ENCODE measurements around the gene IL13RA1. TPM values are rescaled to one million over a fixed set of nuclear protein-coding genes. Genes with fewer than 3 reads are reported as not detected.
"Not testable (repeated sequence)": the region's sequence is repeated elsewhere in the genome, so short reads cannot be mapped to it uniquely, and the experiment has no call there.

The IL13RA1 gene
- total and polyA plus RNA-seq, 2 experiments from 2014 or later: 17.8 to 23.6 TPM

- Histone ChIP-seq H3K4me3 (no peak overlapping the region), H3K36me3 (no peaks in the 10 kb centered on the region), H3K4me1 (ENCODE audit: low read depth) (no peaks in the 10 kb centered on the region), H3K27ac (no peak overlapping the region), H3K9me3 (ENCODE audit: low read depth) (no peaks in the 10 kb centered on the region), H3K27me3 (no peaks in the 10 kb centered on the region)
- no peak for DNase-seq (ENCODE audit: low read depth in 1 of 2, low spot score in 1 of 2)
- TF ChIP-seq CTCF (IDR thresholded peaks at IDR 0.05; ENCODE audit: low read depth, low read length): no peak
Measured at GRCh38 chrX:118714521-118714920, 12.9 kb upstream of the IL13RA1 start.

GRCh38 chrX:118715917-118716316 is 11.5 kb upstream of the IL13RA1 start:
- not testable (repeated sequence) for H3K4me3 ChIP-seq; DNase-seq (ENCODE audit: low read depth in 1 of 2, low spot score in 1 of 2); H3K36me3 ChIP-seq; H3K4me1 ChIP-seq (ENCODE audit: low read depth); H3K27ac ChIP-seq; H3K27me3 ChIP-seq; H3K9me3 ChIP-seq (ENCODE audit: low read depth)

GRCh38 chrX:118716833-118717232 is 10.6 kb upstream of the IL13RA1 start:
- not testable (repeated sequence) for H3K36me3 ChIP-seq; DNase-seq (ENCODE audit: low read depth in 1 of 2, low spot score in 1 of 2)

GRCh38 chrX:118717678-118718391 is 9.6 kb upstream of the IL13RA1 start:
- TF ChIP-seq CTCF (IDR thresholded peaks at IDR 0.05; ENCODE audit: low read depth, low read length): no peak
- H3K27me3 ChIP-seq: no peaks in the 10 kb centered on the region
- H3K36me3 ChIP-seq: no peaks in the 10 kb centered on the region
- no peak for DNase-seq (ENCODE audit: low read depth in 1 of 2, low spot score in 1 of 2)
- H3K27ac ChIP-seq: no peak overlapping the region
- H3K4me3 ChIP-seq: no peak overlapping the region
- H3K4me1 ChIP-seq (ENCODE audit: low read depth): no peaks in the 10 kb centered on the region
- H3K9me3 ChIP-seq (ENCODE audit: low read depth): no peaks in the 10 kb centered on the region

More at GRCh38 chrX:118716833-118717232, 10.6 kb upstream of the IL13RA1 start:
- H3K4me3 ChIP-seq; H3K27me3 ChIP-seq; H3K4me1 ChIP-seq (ENCODE audit: low read depth); H3K9me3 ChIP-seq (ENCODE audit: low read depth); H3K27ac ChIP-seq: not testable (repeated sequence)

- Histone ChIP-seq H3K4me1 (ENCODE audit: low read depth) (no peaks in the 10 kb centered on the region), H3K36me3 (no peaks in the 10 kb centered on the region), H3K27me3 (no peaks in the 10 kb centered on the region), H3K9me3 (ENCODE audit: low read depth) (no peaks in the 10 kb centered on the region), H3K4me3 (no peak overlapping the region), H3K27ac (no peak overlapping the region)
- no peak for DNase-seq (ENCODE audit: low read depth in 1 of 2, low spot score in 1 of 2)
- TF ChIP-seq CTCF (IDR thresholded peaks at IDR 0.05; ENCODE audit: low read depth, low read length): no peak
Measured at GRCh38 chrX:118718737-118719136, 8.7 kb upstream of the IL13RA1 start.

- H3K36me3 ChIP-seq: no peaks in the 10 kb centered on the region
- H3K4me3 ChIP-seq: no peak overlapping the region
- no peaks in the 10 kb centered on the region for H3K27me3 ChIP-seq
- no peaks in the 10 kb centered on the region for H3K9me3 ChIP-seq (ENCODE audit: low read depth)
- H3K27ac ChIP-seq: no peak overlapping the region
- no peak for TF ChIP-seq CTCF (IDR thresholded peaks at IDR 0.05; ENCODE audit: low read depth, low read length)
- no peaks in the 10 kb centered on the region for H3K4me1 ChIP-seq (ENCODE audit: low read depth)
- DNase-seq (ENCODE audit: low read depth in 1 of 2, low spot score in 1 of 2): no peak
Measured at GRCh38 chrX:118720058-118720707, 7.2 kb upstream of the IL13RA1 start.
